NCI-H2196 treated with DMSO at 0.1 percent for 48 hours (cell line): ENCODE results near the gene ZNF467.
A peak's percentile ranks its signal among the peaks of the same experiment; 100 is the strongest.

Experiments
- DNase-seq: peaks from one replicate; lab custom pipeline; 2025; ENCODE audit not compliant: unreplicated experiment; lab: John Stamatoyannopoulos, UW

The ZNF467 gene

DNA sequence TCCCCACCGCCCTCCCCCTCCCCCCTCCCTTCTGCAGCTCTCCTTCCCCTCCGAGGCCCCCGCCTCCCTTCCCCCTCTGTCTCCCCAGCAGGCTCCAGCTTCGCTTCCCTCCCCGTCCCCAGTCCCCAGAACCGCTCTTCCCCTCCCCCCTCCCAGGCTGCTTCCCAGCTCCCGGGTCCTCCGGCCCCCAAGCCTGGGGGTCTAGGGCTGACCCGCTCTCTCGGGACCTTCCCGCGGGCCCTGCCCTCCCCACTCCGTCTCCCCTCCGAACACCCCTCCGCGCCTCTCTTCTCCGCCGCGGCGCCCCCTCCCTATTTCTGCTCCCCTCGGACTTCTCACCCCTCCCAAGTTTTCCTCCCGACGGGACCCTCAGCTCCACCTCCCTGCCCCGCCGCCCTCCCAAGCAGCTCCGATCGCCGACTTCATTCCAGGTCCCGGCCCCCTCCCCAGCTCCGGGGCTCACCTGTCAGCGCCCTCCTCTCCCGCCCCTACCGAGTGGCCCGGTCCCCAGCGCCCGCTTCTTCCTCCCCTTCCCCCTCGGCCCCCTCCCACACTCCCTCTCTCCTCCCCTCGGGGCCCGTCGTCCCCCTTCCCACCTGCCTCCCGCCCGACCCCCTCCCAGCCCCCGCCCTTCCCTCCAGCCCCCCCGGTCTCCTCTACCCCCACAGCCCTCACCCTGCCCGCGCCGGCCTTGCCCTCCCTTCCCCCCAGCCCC is 990 bp downstream of the ZNF467 start:
- no peak for DNase-seq

GRCh38 chr7:149771720-149772240 is 1.6 kb downstream of the ZNF467 start:
- DNase-seq, result peak; percentile 89

- DNase-seq, result no peak
Observed at GRCh38 chr7:149770728-149771636, 2.4 kb downstream of the ZNF467 start.

- no peak for DNase-seq
Observed at GRCh38 chr7:149769915-149770314, 3.5 kb downstream of the ZNF467 start.

DNA sequence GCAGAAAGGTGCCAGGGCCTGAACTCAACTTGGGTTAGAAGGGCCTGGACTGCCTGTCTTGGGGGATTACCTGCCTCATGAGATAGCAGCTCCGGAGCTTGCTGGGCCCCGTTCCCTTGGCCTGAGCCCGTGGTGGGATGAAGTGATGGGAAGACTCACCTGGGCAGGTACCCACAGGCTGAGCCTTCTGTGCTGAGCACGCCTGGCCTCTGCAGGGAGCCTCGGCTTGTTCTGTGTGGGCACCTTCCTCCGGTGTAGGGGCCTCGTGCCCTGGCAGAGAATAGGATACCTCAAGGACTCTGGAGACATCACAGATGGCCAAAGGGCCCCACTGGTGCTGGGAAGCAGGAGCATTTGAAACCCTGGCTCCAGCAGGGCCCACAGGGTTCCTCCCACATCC is 4.5 kb downstream of the ZNF467 start:
- DNase-seq, result no peak

DNA sequence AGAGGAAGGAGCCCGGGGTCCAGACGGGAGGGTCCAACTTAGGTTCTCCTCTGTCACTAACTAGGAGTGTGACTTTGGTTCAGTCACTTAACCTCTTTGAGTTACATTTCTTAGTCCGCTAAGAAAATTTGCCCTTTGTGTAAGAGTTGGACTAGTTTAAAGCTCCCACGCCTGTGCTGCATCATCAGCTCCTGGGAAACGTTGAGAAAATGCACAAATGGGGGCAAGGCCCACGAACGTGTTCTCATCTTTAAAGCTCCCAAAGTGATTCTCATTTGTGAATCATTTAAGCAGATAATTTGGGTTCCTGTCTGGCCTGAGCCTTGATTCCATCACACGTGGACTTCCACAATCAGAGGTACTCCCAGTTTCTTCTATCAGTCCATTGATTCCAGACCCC is 6.3 kb downstream of the ZNF467 start:
- no peak for DNase-seq

- DNase-seq, result no peak
Observed at GRCh38 chr7:149766135-149766675, 7.2 kb downstream of the ZNF467 start.

- no peak for DNase-seq
Observed at GRCh38 chr7:149765399-149766121, 7.8 kb downstream of the ZNF467 start.

GRCh38 chr7:149764481-149765398 is 8.6 kb downstream of the ZNF467 start:
- no peak for DNase-seq

DNA sequence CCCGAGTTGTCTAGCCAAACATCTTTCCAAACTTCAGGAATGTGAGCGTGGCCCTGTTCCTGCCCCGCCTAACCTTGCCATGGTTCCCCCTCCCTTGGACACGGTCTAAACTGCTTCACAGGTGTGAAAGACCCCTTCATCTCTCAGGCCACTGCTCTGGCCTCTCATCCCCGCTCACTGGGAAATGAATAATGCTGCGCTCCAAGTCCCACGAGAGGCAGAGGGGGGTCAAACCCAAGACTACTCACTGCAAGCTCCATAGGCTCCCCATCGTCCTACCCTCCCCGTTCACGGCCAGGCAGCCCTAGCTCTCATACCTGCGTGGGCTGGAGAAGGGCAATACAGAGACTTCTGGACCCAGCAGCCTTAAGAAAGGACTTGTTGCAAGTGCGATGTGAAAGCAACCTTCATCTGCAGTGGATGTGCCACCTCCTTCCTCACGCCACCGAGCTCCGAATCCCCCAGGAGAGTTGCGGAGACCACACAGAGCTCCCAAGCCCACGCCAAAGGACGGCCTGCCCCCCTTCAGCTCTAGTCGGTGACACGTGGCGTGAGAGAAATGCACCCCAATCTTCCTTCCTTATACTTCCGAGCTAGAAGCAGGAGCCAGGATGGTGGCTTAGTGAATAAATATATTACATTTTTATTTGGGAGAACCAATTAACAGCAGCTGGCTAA is 9.7 kb downstream of the ZNF467 start:
- DNase-seq, result no peak

- DNase-seq, result no peak
Observed at GRCh38 chr7:149762610-149763009, 10.8 kb downstream of the ZNF467 start.

GRCh38 chr7:149762089-149762488 is 11.3 kb downstream of the ZNF467 start:
- DNase-seq, result no peak

- no peak for DNase-seq
Observed at GRCh38 chr7:149761307-149761706, 12.1 kb downstream of the ZNF467 start.

DNA sequence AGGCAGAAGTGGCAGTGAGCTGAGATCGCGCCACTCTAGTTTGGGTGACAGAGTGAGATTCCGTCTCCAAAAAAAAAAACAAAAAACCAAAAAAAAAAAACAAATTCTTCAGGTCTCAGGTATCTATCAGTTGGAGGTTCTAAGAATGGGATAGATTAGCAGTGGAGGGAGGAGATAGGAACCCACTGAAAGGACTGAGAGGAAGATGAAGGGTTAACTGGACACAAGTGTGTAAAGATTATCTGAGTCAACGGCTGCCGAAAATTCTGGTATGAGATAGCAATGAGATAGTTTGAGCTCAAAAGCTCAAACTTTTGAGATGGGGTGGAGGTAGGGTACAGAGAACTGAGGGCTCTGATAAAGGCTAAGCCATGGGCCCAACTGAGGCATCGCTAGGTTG is 12.8 kb downstream of the ZNF467 start:
- no peak for DNase-seq

DNA sequence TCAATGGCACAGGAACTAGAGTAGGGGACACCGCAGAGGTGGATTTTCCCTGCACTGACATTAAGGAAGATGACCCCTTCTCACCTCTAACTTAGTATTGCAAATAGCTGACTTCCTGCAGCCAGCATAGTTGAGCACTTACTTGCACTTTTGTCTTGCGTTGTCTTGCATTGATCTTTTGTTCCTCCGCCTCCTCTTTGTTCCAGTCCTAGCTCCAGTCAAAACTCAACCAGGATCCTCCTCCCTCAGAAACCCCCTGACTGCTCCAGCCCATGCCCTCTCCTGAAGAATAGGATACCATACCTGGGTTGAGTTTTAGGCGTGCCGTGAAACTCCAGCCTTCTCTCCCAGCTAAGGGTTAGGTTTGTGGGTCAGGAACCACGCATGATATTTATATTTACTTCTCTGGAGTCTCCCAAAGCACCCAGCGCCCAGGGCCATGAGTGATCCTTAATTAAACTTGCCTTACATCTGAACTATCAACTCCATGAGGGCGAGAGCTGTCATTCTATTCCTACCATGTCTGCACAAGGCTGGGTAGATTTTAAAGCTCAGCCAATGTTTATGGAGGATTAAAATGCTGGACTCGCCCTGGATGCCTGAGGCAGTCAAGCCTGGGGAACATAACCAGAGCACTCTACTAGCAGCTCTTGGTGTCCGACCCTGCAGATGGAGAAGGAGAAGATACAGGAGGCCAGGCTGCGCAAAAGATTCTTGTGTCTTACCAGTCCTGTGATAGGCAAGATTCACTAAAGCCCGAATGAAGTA is 14.1 kb downstream of the ZNF467 start:
- DNase-seq, result no peak

GRCh38 chr7:149753375-149754233 is 19.8 kb downstream of the ZNF467 start:
- no peak for DNase-seq

- no peak for DNase-seq
Observed at GRCh38 chr7:149752646-149753045, 20.7 kb downstream of the ZNF467 start.
